Superior temporal gyrus (tissue), 1 donor: Measurements from ENCODE around the gene SERGEF.

Experiments used
- DNase-seq: peaks from one replicate; pipeline ENCODE4 v3.0.0-alpha.2; 2016; ENCODE audit errors: extremely low spot score

SERGEF gene

GRCh38 chr11:18012906-18013781, at the start of gene SERGEF:
TSS of gene SERGEF (minus strand) at chr11:18013047. CDS start at chr11:18013010, 37 bp downstream.
- DNase-seq = peak; percentile 75

GRCh38 chr11:18061351-18061750, 48.5 kb upstream of the SERGEF start:
- no peak for DNase-seq

- no peak for DNase-seq
Observed at GRCh38 chr11:18056561-18057181, 43.8 kb upstream of the SERGEF start.

- no peak for DNase-seq
Observed at GRCh38 chr11:18054511-18055103, 41.8 kb upstream of the SERGEF start.

GRCh38 chr11:18050848-18051247, 38.0 kb upstream of the SERGEF start:
- DNase-seq = no peak

GRCh38 chr11:18046116-18046777, 33.4 kb upstream of the SERGEF start, which contains the start of gene TPH1:
TSS of gene TPH1 (minus strand) at chr11:18046269. CDS start at chr11:18040762, 5,507 bp downstream.
- no peak for DNase-seq

GRCh38 chr11:18036456-18036855, 23.6 kb upstream of the SERGEF start:
- no peak for DNase-seq

GRCh38 chr11:18027475-18027874, 14.6 kb upstream of the SERGEF start:
- no peak for DNase-seq

GRCh38 chr11:18022419-18022818, 9.6 kb upstream of the SERGEF start:
- DNase-seq = no peak

- DNase-seq = no peak
Observed at GRCh38 chr11:18019650-18020049, 6.8 kb upstream of the SERGEF start.

GRCh38 chr11:18016789-18017188, 3.9 kb upstream of the SERGEF start:
- no peak for DNase-seq

GRCh38 chr11:18014876-18015275, 2.0 kb upstream of the SERGEF start:
- no peak for DNase-seq

- DNase-seq = no peak
Observed at GRCh38 chr11:18013790-18014507, 1.1 kb upstream of the SERGEF start.

- peak; percentile 34 for DNase-seq
Observed at GRCh38 chr11:18012122-18012905, 533 bp downstream of the SERGEF start.

GRCh38 chr11:18011633-18012032, 1.2 kb downstream of the SERGEF start:
- DNase-seq = no peak

- no peak for DNase-seq
Observed at GRCh38 chr11:18010977-18011586, 1.8 kb downstream of the SERGEF start.

GRCh38 chr11:18010121-18010670, 2.7 kb downstream of the SERGEF start:
- DNase-seq = no peak

- no peak for DNase-seq
Observed at GRCh38 chr11:18005376-18006129, 7.3 kb downstream of the SERGEF start.

- DNase-seq = no peak
Observed at GRCh38 chr11:18001191-18001590, 11.7 kb downstream of the SERGEF start.
